Neural cell (in vitro differentiated cells): ENCODE measurements around the gene ATOSB. TPM values are rescaled to one million over a fixed set of nuclear protein-coding genes. Genes with fewer than 3 reads are reported as not detected.

ENCODE experiments used
- H2AFZ ChIP-seq: fragments of 200-600, 300-800 bp; sonication (generic), shearing (Covaris generic); 2 replicates; pipeline ENCODE4 v1.6.0; 2014; ENCODE audit warnings: low read depth, mild to moderate bottlenecking, antibody characterized with exemption, low read length, moderate library complexity
- H3F3A ChIP-seq: fragments of 200-600 bp; shearing (Covaris generic); 2 replicates; pipeline ENCODE4 v1.6.1; 2016; ENCODE audit warnings: mild to moderate bottlenecking, moderate library complexity, mixed read lengths, antibody characterized with exemption, low read length; ENCODE audit not compliant: insufficient read depth, poor library complexity, severe bottlenecking
- H3K27ac ChIP-seq: fragments of 200-600, 300-800 bp; sonication (generic), shearing (Covaris generic); 2 replicates; pipeline ENCODE4 v1.5.1; 2014; ENCODE audit warnings: mild to moderate bottlenecking, low read length, moderate library complexity
- H3K27me3 ChIP-seq: fragments of 300-800, 200-600 bp; sonication (generic), shearing (Covaris generic); 2 replicates; pipeline ENCODE4 v1.6.0; 2014; ENCODE audit warnings: mild to moderate bottlenecking, low read depth, low read length, moderate library complexity; ENCODE audit not compliant: insufficient read depth
- H3K36me3 ChIP-seq: fragments of 300-800, 200-600 bp; sonication (generic), shearing (Covaris generic); 2 replicates; pipeline ENCODE4 v1.5.1; 2014; ENCODE audit warnings: mild to moderate bottlenecking, antibody characterized with exemption, low read length, moderate library complexity; ENCODE audit not compliant: insufficient read depth
- H3K4me2 ChIP-seq: fragments of 300-800, 200-600 bp; sonication (generic), shearing (Covaris generic); 2 replicates; pipeline ENCODE4 v1.6.0; 2014; ENCODE audit warnings: mild to moderate bottlenecking, low read length
- H3K4me3 ChIP-seq: fragments of 300-800, 200-600 bp; sonication (generic), shearing (Covaris generic); 2 replicates; pipeline ENCODE4 v1.5.1; 2014; ENCODE audit warnings: mild to moderate bottlenecking, low read length, moderate library complexity
- H3K79me2 ChIP-seq: fragments of 200-600 bp; shearing (Covaris generic); replicated peaks from 2 replicates; pipeline ENCODE4 v1.6.0; 2014; ENCODE audit warnings: mild to moderate bottlenecking, low read length, moderate library complexity; ENCODE audit not compliant: insufficient read depth
- H3K9ac ChIP-seq: fragments of 300-800, 200-600 bp; sonication (generic), shearing (Covaris generic); 2 replicates; pipeline ENCODE4 v1.6.1; 2016; ENCODE audit warnings: mild to moderate bottlenecking, low read length, mixed read lengths
- H3K9me2 ChIP-seq: fragments of 200-600 bp; shearing (Covaris generic); 2 replicates; pipeline ENCODE4 v1.6.1; 2016; ENCODE audit warnings: mild to moderate bottlenecking, low read length, mixed read lengths; ENCODE audit not compliant: insufficient read depth
- H3K9me3 ChIP-seq: fragments of 200-600, 300-800 bp; sonication (generic), shearing (Covaris generic); 2 replicates; pipeline ENCODE4 v1.6.1; 2016; ENCODE audit warnings: mild to moderate bottlenecking, mixed run types, low read length, moderate library complexity, mixed read lengths
- H4K20me1 ChIP-seq: fragments of 200-600 bp; shearing (Covaris generic); 2 replicates; pipeline ENCODE4 v1.6.1; 2016; ENCODE audit warnings: mild to moderate bottlenecking, mixed run types; ENCODE audit not compliant: insufficient read depth
- CTCF ChIP-seq: fragments of 450-650 bp; IDR thresholded peaks from 2 replicates; pipeline ENCODE4 v1.5.1; 2014; ENCODE audit warnings: antibody characterized with exemption, mild to moderate bottlenecking, moderate library complexity; ENCODE audit not compliant: poor library complexity, severe bottlenecking
- EP300 ChIP-seq: fragments of 450-650 bp; conservative IDR thresholded peaks from 2 replicates; pipeline ENCODE4 v1.6.1; 2014; ENCODE audit warnings: antibody characterized with exemption, mild to moderate bottlenecking, moderate library complexity; ENCODE audit not compliant: poor library complexity, severe bottlenecking
- MXI1 ChIP-seq: fragments of 450-650 bp; conservative IDR thresholded peaks from 2 replicates; pipeline ENCODE4 v1.6.1; 2014; ENCODE audit warnings: antibody characterized with exemption, mild to moderate bottlenecking; ENCODE audit not compliant: poor library complexity, severe bottlenecking
- POLR2AphosphoS5 ChIP-seq: IDR thresholded peaks from 2 replicates; pipeline ENCODE4 v1.6.1; 2012
- RAD21 ChIP-seq: fragments of 450-650 bp; conservative IDR thresholded peaks from 2 replicates; pipeline ENCODE4 v1.6.1; 2014; ENCODE audit warnings: antibody characterized with exemption, mild to moderate bottlenecking, moderate library complexity
- SMC3 ChIP-seq: fragments of 450-650 bp; conservative IDR thresholded peaks from 2 replicates; pipeline ENCODE4 v1.6.1; 2014; ENCODE audit warnings: antibody characterized with exemption, mild to moderate bottlenecking, moderate library complexity; ENCODE audit not compliant: poor library complexity
- TAF1 ChIP-seq: IDR thresholded peaks from 2 replicates; pipeline ENCODE4 v1.6.1; 2012; ENCODE audit warnings: low read depth
- polyA plus RNA-seq: library from polyadenylated mRNA; depleted of rRNA; stranded (reverse); fragments of >200 nt; gene quantifications from 2 replicates; pipeline ENCODE4 v1.2.3, GENCODE V29; 2014
- TF ChIP-seq, protein P1 (sequence below): IDR thresholded peaks from 2 replicates; pipeline ENCODE4 v1.6.1; 2012; ENCODE audit warnings: borderline replicate concordance

The ATOSB gene
- polyA plus RNA-seq, 1 donor from 2014 or later = 28.9 TPM

DNA sequence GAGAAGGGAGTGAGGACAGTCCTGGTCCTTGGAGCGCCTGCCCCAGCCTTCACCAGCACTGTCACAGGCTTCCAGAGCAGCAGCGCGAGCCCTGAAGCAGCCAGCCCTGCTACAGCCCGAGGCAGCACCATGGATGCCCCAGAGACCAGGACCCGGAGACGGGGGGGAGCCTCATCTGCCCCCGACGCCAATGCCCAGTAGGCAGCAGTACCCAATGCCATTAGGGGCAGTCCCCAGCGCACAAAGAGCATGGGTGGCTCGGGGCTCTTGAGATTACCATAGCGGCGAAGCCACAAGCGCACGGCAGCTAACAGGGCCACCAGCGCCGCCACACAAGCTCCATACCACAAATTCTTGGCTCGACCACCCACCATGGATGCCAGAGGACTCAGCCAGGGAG is 24.1 kb downstream of the ATOSB start:
- H3K36me3 ChIP-seq = no peaks in the 10 kb centered on the region
- H3K27ac ChIP-seq = no peak overlapping the region
- H3K9ac ChIP-seq = no peak overlapping the region
- TF ChIP-seq MXI1 (no peak), TAF1 (no peak), CTCF (no peak), EP300 (no peak)
- H3K4me3 ChIP-seq = no peak overlapping the region
- H3K27me3 ChIP-seq = no peaks in the 10 kb centered on the region
- no peak overlapping the region for H3K4me2 ChIP-seq
- no peaks in the 10 kb centered on the region for H3K9me2 ChIP-seq
- no peaks in the 10 kb centered on the region for H3F3A ChIP-seq
- H2AFZ ChIP-seq = no peak overlapping the region
- H4K20me1 ChIP-seq = no peaks in the 10 kb centered on the region
- no peaks in the 10 kb centered on the region for H3K9me3 ChIP-seq
- no peaks in the 10 kb centered on the region for H3K79me2 ChIP-seq

DNA sequence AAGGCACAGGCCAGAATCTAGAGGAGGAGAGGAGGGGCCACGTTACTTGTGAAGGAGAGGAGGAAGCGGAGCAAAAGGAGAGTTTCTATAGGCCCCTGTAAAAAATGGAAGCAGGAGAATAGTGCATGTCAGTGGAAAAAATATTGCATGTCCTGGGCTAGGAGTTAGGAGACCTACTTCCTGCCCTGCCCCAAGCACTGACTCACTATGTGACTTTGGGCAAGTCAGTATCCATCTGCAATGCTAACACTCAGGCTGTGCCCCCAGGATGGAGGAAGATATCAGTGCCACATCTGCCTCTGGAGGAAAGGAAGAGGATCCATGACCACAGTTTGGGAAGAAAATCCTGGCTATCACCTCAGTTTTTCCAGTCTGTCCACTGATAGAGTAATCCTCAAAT is 26.2 kb downstream of the ATOSB start:
- Histone ChIP-seq H3K9ac (no peak overlapping the region), H4K20me1 (no peaks in the 10 kb centered on the region), H3K9me3 (no peaks in the 10 kb centered on the region), H3K27ac (no peak overlapping the region), H3K4me3 (no peak overlapping the region), H2AFZ (no peak overlapping the region), H3F3A (no peaks in the 10 kb centered on the region), H3K4me2 (no peak overlapping the region), H3K36me3 (no peaks in the 10 kb centered on the region), H3K27me3 (no peaks in the 10 kb centered on the region), H3K9me2 (no peaks in the 10 kb centered on the region), H3K79me2 (no peaks in the 10 kb centered on the region)
- TF ChIP-seq, protein P1, sequence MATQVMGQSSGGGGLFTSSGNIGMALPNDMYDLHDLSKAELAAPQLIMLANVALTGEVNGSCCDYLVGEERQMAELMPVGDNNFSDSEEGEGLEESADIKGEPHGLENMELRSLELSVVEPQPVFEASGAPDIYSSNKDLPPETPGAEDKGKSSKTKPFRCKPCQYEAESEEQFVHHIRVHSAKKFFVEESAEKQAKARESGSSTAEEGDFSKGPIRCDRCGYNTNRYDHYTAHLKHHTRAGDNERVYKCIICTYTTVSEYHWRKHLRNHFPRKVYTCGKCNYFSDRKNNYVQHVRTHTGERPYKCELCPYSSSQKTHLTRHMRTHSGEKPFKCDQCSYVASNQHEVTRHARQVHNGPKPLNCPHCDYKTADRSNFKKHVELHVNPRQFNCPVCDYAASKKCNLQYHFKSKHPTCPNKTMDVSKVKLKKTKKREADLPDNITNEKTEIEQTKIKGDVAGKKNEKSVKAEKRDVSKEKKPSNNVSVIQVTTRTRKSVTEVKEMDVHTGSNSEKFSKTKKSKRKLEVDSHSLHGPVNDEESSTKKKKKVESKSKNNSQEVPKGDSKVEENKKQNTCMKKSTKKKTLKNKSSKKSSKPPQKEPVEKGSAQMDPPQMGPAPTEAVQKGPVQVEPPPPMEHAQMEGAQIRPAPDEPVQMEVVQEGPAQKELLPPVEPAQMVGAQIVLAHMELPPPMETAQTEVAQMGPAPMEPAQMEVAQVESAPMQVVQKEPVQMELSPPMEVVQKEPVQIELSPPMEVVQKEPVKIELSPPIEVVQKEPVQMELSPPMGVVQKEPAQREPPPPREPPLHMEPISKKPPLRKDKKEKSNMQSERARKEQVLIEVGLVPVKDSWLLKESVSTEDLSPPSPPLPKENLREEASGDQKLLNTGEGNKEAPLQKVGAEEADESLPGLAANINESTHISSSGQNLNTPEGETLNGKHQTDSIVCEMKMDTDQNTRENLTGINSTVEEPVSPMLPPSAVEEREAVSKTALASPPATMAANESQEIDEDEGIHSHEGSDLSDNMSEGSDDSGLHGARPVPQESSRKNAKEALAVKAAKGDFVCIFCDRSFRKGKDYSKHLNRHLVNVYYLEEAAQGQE = no peak
- TF ChIP-seq SMC3 (no peak), EP300 (no peak), POLR2AphosphoS5 (no peak), CTCF (no peak)

GRCh38 chr9:35085078-35085477 is 30.6 kb downstream of the ATOSB start:
- H2AFZ ChIP-seq = no peak overlapping the region
- no peaks in the 10 kb centered on the region for H3K79me2 ChIP-seq
- no peak overlapping the region for H3K27ac ChIP-seq
- no peak overlapping the region for H3K9ac ChIP-seq
- no peaks in the 10 kb centered on the region for H3F3A ChIP-seq
- H3K27me3 ChIP-seq = no peaks in the 10 kb centered on the region
- no peaks in the 10 kb centered on the region for H3K36me3 ChIP-seq
- H4K20me1 ChIP-seq = no peaks in the 10 kb centered on the region
- H3K9me3 ChIP-seq = no peaks in the 10 kb centered on the region
- H3K9me2 ChIP-seq = no peaks in the 10 kb centered on the region
- H3K4me2 ChIP-seq = no peak overlapping the region
- H3K4me3 ChIP-seq = no peak overlapping the region
- TF ChIP-seq EP300 = no peak
- no peak for TF ChIP-seq SMC3
- no peak for TF ChIP-seq CTCF
- TF ChIP-seq RAD21 = no peak
- no peak for TF ChIP-seq POLR2AphosphoS5
- TF ChIP-seq MXI1 = no peak
- TF ChIP-seq, protein P1 = no peak
